HepG2 (cell line): ENCODE measurements around the gene NPHS1. TPM values are rescaled to one million over a fixed set of nuclear protein-coding genes. Genes with fewer than 3 reads are reported as not detected.

ENCODE experiments used
- ATAC-seq: fragments of 200-7000 bp; cut with Tn5 transposase; 3 replicates; pipeline ENCODE4 v1.9.1; 2020; ENCODE audit warnings: mild to moderate bottlenecking, moderate library complexity
- BruUV-seq: library from RNA; stranded (reverse); fragments of 400-500 nt; replicated peaks from 2 replicates; lab custom pipeline; 2021; lab: Mats Ljungman, UMichigan
- CTCF ChIA-PET: fragments of 300-600 bp; formaldehyde crosslinking; extraction: SDS; loops from one replicate; lab custom pipeline; 2021; ENCODE audit warnings: low total read pairs, inconsistent platforms, low intra/inter-chr PET ratio; lab: Yijun Ruan, JAX
- POLR2A ChIA-PET: fragments of 350-600 bp; sonication (Branson Sonifier 250); formaldehyde crosslinking; loops from one replicate; lab custom pipeline; 2020; ENCODE audit warnings: antibody characterized with exemption, inconsistent platforms; lab: Yijun Ruan, JAX
- DNase-seq: peaks from one replicate; pipeline ENCODE4 v3.0.0-alpha.2; 2015; ENCODE audit warnings: low spot score
- FAIRE-seq: peaks from 3 replicates; lab custom pipeline; 2011; peaks lifted over from hg19 to GRCh38; lab: Jason Lieb, UNC
- H2AFZ ChIP-seq: one replicate; pipeline ENCODE4 v1.6.1; 2011; ENCODE audit warnings: low read length, inconsistent platforms
- H3K27ac ChIP-seq: fragments of 300-600 bp; 3 replicates; pipeline ENCODE4 v1.8.0; 2011; ENCODE audit warnings: mixed run types, mild to moderate bottlenecking, mixed read lengths, low read length, inconsistent platforms; ENCODE audit not compliant: insufficient read depth; ENCODE audit errors: extremely low read length
- H3K27me3 ChIP-seq, 2 experiments: fragments of 200-600 bp in 1 of 2; 2 replicates in 1 of 2; 3 replicates in 1 of 2; pipeline versions ENCODE4 v1.6.0 to v1.8.0; 2011; ENCODE audit warnings: low read length in 2 of 2, mild to moderate bottlenecking in 2 of 2, moderate library complexity in 2 of 2, inconsistent platforms in 1 of 2; ENCODE audit not compliant: insufficient read depth in 2 of 2, control insufficient read depth in 1 of 2
- H3K36me3 ChIP-seq, 2 experiments: fragments of 200-600 bp in 1 of 2; replicated peaks in 1 of 2; 2 replicates in 1 of 2; 3 replicates in 1 of 2; pipeline versions ENCODE4 v1.5.1 to v1.8.0; 2011; ENCODE audit warnings: low read length in 2 of 2, inconsistent platforms in 1 of 2; ENCODE audit not compliant: insufficient read depth in 2 of 2, control insufficient read depth in 1 of 2
- H3K4me1 ChIP-seq: 2 replicates; pipeline ENCODE4 v1.5.1; 2012; ENCODE audit warnings: low read length, inconsistent platforms; ENCODE audit not compliant: insufficient read depth
- H3K4me2 ChIP-seq: 2 replicates; pipeline ENCODE4 v1.6.0; 2011; ENCODE audit warnings: low read depth, low read length, inconsistent platforms
- H3K4me3 ChIP-seq, 3 experiments: fragments of 200-600 bp in 1 of 3; sonication (generic), shearing (Covaris generic) in 1 of 3; replicated peaks in 1 of 3; 2 replicates each; pipeline ENCODE4 v1.5.1; 2011 to 2016; ENCODE audit warnings: low read length in 3 of 3, inconsistent platforms in 2 of 3, low read depth in 2 of 3, mild to moderate bottlenecking in 2 of 3, control low read depth in 1 of 3, mixed read lengths in 1 of 3; ENCODE audit not compliant: insufficient read depth in 1 of 3
- H3K79me2 ChIP-seq: one replicate; pipeline ENCODE4 v1.6.1; 2011; ENCODE audit warnings: low read length, inconsistent platforms; ENCODE audit not compliant: insufficient read depth
- H3K9ac ChIP-seq: 2 replicates; pipeline ENCODE4 v1.6.0; 2011; ENCODE audit warnings: mild to moderate bottlenecking, low read depth, low read length, inconsistent platforms; ENCODE audit not compliant: insufficient read depth
- H3K9me3 ChIP-seq: 2 replicates; pipeline ENCODE4 v1.5.1; 2012; ENCODE audit warnings: mild to moderate bottlenecking, low read length
- H4K20me1 ChIP-seq: 2 replicates; pipeline ENCODE4 v1.6.0; 2011; ENCODE audit warnings: inconsistent platforms, mild to moderate bottlenecking, low read length, moderate library complexity; ENCODE audit not compliant: insufficient read depth
- GZF1 ChIP-seq: sonication (generic); formaldehyde crosslinking; IDR thresholded peaks from 2 replicates; pipeline ENCODE4 v1.5.1; 2020; ENCODE audit warnings: mild to moderate bottlenecking, missing genetic modification reagents
- JDP2 ChIP-seq: sonication (generic); formaldehyde crosslinking; IDR thresholded peaks from 2 replicates; pipeline ENCODE4 v1.8.1; 2022; ENCODE audit warnings: missing genetic modification reagents, borderline replicate concordance
- RFX5 ChIP-seq: IDR thresholded peaks from 2 replicates; pipeline ENCODE4 v1.6.1; 2011; ENCODE audit warnings: low read depth, low read length, improper control_type of control experiment
- ZNF138 ChIP-seq: sonication (generic); formaldehyde crosslinking; IDR thresholded peaks from 2 replicates; pipeline ENCODE4 v1.5.0; 2020; ENCODE audit warnings: mild to moderate bottlenecking, low read depth, missing genetic modification reagents
- ZNF496 ChIP-seq: sonication (generic); formaldehyde crosslinking; IDR thresholded peaks from 2 replicates; pipeline ENCODE4 v1.8.1; 2023; ENCODE audit warnings: mild to moderate bottlenecking, moderate library complexity, missing genetic modification reagents; ENCODE audit not compliant: insufficient replicate concordance
- ZNF614 ChIP-seq: IDR thresholded peaks from 2 replicates; pipeline ENCODE4 v1.6.1; 2018; ENCODE audit warnings: missing biosample characterization, missing genetic modification reagents, inconsistent platforms, borderline replicate concordance
- ZNF737 ChIP-seq: sonication (generic); formaldehyde crosslinking; IDR thresholded peaks from 2 replicates; pipeline ENCODE4 v1.5.0; 2020; ENCODE audit warnings: missing genetic modification reagents, mild to moderate bottlenecking, borderline replicate concordance
- WGBS: methylation state at CpG from one replicate; pipeline ENCODE4 v1.1.6; 2017; ENCODE audit warnings: low lambda C conversion rate; 5-methylcytosine and 5-hydroxymethylcytosine counted together
- in situ Hi-C: cut with HindIII; loops from 2 replicates; pipeline ENCODE4 v1.10.0; 2017; ENCODE audit warnings: low pct_unique_long_range_greater_than_20kb; ENCODE audit not compliant: extremely low pct_ligation_motif_present
- intact Hi-C: fragments of 100-400 bp; cut with micrococcal nuclease; formaldehyde crosslinking; loops from one replicate; pipeline ENCODE4 v1.10.0; 2022; ENCODE audit not compliant: unreplicated experiment
- polyA plus RNA-seq, 8 experiments: library from polyadenylated mRNA; depleted of rRNA in 3 of 8; stranded (reverse) in 7 of 8; unstranded in 1 of 8; fragments of >200 nt; fragmentation: Illumina TruSeq in 4 of 8; extraction: Trizol in 4 of 8; gene quantifications; 2 replicates each; pipeline versions ENCODE4 v1.2.1 to v1.2.3, GENCODE V29; 2011 to 2016; ENCODE audit warnings: low read depth in 4 of 8, missing spikeins in 1 of 8, mixed read lengths in 1 of 8; ENCODE audit not compliant: insufficient read depth in 1 of 8
- total RNA-seq, 5 experiments: library from RNA; depleted of rRNA; stranded (reverse); fragments of >200 nt; fragmentation: Illumina TruSeq; extraction: Trizol; gene quantifications; 2 replicates each; pipeline ENCODE4 v1.2.3, GENCODE V29; 2016; ENCODE audit warnings: low read depth in 1 of 5
- TF ChIP-seq, protein P1 (sequence below): sonication (generic); formaldehyde crosslinking; IDR thresholded peaks from 2 replicates; pipeline ENCODE4 v1.5.0; 2020; ENCODE audit warnings: missing genetic modification reagents
- TF ChIP-seq, protein P2 (sequence below): IDR thresholded peaks from 2 replicates; pipeline ENCODE4 v1.6.1; 2012; ENCODE audit warnings: inconsistent platforms
- TF ChIP-seq, protein P3 (sequence below): sonication (generic); formaldehyde crosslinking; IDR thresholded peaks from 2 replicates; pipeline ENCODE4 v1.8.1; 2023; ENCODE audit warnings: missing genetic modification reagents, inconsistent platforms, borderline replicate concordance

NPHS1 gene
- total and polyA plus RNA-seq, 2 of the 13 experiments (the other 11 are each of a cell fraction or from before 2014, with no cell fraction given): not detected

DNA sequence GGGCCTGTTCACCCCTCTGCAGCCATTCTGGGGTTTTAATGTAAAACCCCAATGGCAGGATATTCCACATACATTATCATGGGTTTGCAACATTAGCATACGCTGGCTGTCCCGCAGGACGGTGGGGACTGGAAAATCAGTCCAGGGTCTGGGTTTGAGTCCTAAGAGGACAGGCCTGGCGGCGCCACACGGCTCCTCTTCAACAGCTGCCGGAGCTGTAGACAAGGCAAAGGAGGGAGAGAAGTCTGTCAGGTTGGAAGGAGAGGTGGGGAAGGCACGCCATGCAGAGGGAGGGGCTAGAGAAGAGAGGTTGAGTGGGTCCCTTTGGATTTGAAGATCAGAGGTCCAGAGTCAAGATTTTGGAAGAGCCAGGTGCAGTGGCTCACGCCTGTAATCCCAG lies 36.1 kb upstream of the NPHS1 start (continued):
- TF ChIP-seq ZNF138 (CRISPR knock-in tag): no peak
- TF ChIP-seq GZF1 (CRISPR knock-in tag): no peak
- no peak for TF ChIP-seq ZNF614 (CRISPR knock-in tag)
- TF ChIP-seq, protein P1, sequence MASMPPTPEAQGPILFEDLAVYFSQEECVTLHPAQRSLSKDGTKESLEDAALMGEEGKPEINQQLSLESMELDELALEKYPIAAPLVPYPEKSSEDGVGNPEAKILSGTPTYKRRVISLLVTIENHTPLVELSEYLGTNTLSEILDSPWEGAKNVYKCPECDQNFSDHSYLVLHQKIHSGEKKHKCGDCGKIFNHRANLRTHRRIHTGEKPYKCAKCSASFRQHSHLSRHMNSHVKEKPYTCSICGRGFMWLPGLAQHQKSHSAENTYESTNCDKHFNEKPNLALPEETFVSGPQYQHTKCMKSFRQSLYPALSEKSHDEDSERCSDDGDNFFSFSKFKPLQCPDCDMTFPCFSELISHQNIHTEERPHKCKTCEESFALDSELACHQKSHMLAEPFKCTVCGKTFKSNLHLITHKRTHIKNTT (CRISPR knock-in tag): no peak
- TF ChIP-seq ZNF737 (CRISPR knock-in tag): no peak
- no peak for TF ChIP-seq RFX5

DNA sequence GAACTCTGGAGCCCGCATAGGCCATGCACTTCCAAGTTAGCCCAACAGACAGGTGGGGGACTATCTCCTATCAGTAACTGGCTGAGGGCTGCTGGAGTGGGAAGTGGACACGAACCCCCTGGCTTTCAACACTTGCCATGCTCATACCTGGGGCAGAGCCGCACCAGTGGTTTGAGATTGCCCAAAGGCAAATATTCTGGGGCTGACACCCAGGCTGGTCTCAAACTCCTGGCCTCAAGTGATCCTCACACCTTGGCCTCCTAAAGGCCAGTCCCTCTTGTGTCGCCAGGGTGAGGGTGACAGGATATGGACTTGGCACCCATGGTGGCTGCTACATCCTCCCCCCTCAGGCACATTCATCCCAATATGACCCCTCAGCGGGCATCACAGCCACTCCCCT lies 34.9 kb upstream of the NPHS1 start:
- H3K9me3 ChIP-seq: no peaks in the 10 kb centered on the region
- no peaks in the 10 kb centered on the region for H3K79me2 ChIP-seq
- no peaks in the 10 kb centered on the region for H4K20me1 ChIP-seq
- POLR2A ChIA-PET: no interaction called here
- 83% methylated on average over 3 of the region's 5 CpGs for WGBS
- no peaks in the 10 kb centered on the region for H3K27me3 ChIP-seq
- no peak overlapping the region for H2AFZ ChIP-seq
- H3K36me3 ChIP-seq: peaks cover 4 to 14% of the 10 kb centered on the region in 2 experiments; a peak in 3 of 5 replicates
- TF ChIP-seq JDP2 (no peak), ZNF496 (CRISPR knock-in tag) (no peak)
- TF ChIP-seq, protein P2, sequence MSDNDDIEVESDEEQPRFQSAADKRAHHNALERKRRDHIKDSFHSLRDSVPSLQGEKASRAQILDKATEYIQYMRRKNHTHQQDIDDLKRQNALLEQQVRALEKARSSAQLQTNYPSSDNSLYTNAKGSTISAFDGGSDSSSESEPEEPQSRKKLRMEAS: no peak
- TF ChIP-seq, protein P3, sequence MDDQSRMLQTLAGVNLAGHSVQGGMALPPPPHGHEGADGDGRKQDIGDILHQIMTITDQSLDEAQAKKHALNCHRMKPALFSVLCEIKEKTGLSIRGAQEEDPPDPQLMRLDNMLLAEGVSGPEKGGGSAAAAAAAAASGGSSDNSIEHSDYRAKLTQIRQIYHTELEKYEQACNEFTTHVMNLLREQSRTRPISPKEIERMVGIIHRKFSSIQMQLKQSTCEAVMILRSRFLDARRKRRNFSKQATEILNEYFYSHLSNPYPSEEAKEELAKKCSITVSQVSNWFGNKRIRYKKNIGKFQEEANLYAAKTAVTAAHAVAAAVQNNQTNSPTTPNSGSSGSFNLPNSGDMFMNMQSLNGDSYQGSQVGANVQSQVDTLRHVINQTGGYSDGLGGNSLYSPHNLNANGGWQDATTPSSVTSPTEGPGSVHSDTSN (CRISPR knock-in tag): no peak
- BruUV-seq: no TSS peak
- no peak for DNase-seq
- no peak for ATAC-seq
- H3K27ac ChIP-seq: no peak overlapping the region
- CTCF ChIA-PET: no interaction called here
- no peak overlapping the region for H3K4me3 ChIP-seq
- H3K4me2 ChIP-seq: no peak overlapping the region
- in situ Hi-C loops: loop anchor here (10.0 kb wide), 1 partner anchor 48 kb away; the partner anchor contains the start of gene LRFN3
- intact Hi-C loops: no loop called here
- no peaks in the 10 kb centered on the region for H3K4me1 ChIP-seq
- FAIRE-seq: no peak
- H3K9ac ChIP-seq: no peak overlapping the region
